GM18909 (cell line): ENCODE data around the gene C1orf226.
"Not testable (repeated sequence)": the region's sequence is repeated elsewhere in the genome, so short reads cannot be mapped to it uniquely, and the experiment has no call there.

Experiments
- ATAC-seq: cut with Tn5 transposase; IDR thresholded peaks from one replicate; pipeline ENCODE4 v1.9.1; 2021; ENCODE audit warnings: mild to moderate bottlenecking; ENCODE audit not compliant: unreplicated experiment, poor library complexity

The C1orf226 gene

GRCh38 chr1:162400790-162401355, 19.3 kb downstream of the C1orf226 start:
- no peak for ATAC-seq

GRCh38 chr1:162404550-162405160, 23.1 kb downstream of the C1orf226 start:
- no peak for ATAC-seq

- ATAC-seq = no peak
Observed at GRCh38 chr1:162405800-162406199, 24.3 kb downstream of the C1orf226 start.

- no peak for ATAC-seq
Observed at GRCh38 chr1:162406811-162407210, 25.3 kb downstream of the C1orf226 start.

- no peak for ATAC-seq
Observed at GRCh38 chr1:162407539-162407938, 26.0 kb downstream of the C1orf226 start.

GRCh38 chr1:162412002-162412401, 30.5 kb downstream of the C1orf226 start, which contains the start of gene SH2D1B:
SH2D1B (minus strand) TSS chr1:162412136; CDS start chr1:162412016, 120 bp downstream.
- no peak for ATAC-seq

- no peak for ATAC-seq
Observed at GRCh38 chr1:162416215-162416614, 34.7 kb downstream of the C1orf226 start.

GRCh38 chr1:162416909-162417308, 35.4 kb downstream of the C1orf226 start:
- no peak for ATAC-seq

- ATAC-seq = no peak
Observed at GRCh38 chr1:162417650-162418049, 36.1 kb downstream of the C1orf226 start.

GRCh38 chr1:162418584-162418983, 37.1 kb downstream of the C1orf226 start:
- ATAC-seq = not testable (repeated sequence)

- ATAC-seq = not testable (repeated sequence)
Observed at GRCh38 chr1:162419450-162419931, 38.0 kb downstream of the C1orf226 start.

GRCh38 chr1:162420120-162420519, 38.6 kb downstream of the C1orf226 start:
- ATAC-seq = no peak

- no peak for ATAC-seq
Observed at GRCh38 chr1:162421258-162422164, 40.0 kb downstream of the C1orf226 start.

GRCh38 chr1:162422662-162423375, 41.3 kb downstream of the C1orf226 start:
- ATAC-seq = no peak

- ATAC-seq = no peak
Observed at GRCh38 chr1:162430583-162430982, 49.1 kb downstream of the C1orf226 start.

- ATAC-seq = not testable (repeated sequence)
Observed at GRCh38 chr1:162432977-162433713, 51.6 kb downstream of the C1orf226 start.
